MM.1S (cell line): ENCODE measurements around the gene TSC2.

Experiments used
- DNase-seq: peaks from one replicate; pipeline ENCODE4 v3.0.0-alpha.2; 2015
- H2AFZ ChIP-seq: fragments of 300-600 bp; sonication (generic); 2 replicates; pipeline ENCODE4 v1.6.0; 2016; ENCODE audit warnings: antibody characterized with exemption, low read length
- H3F3A ChIP-seq: fragments of 300-600 bp; sonication (generic); 2 replicates; pipeline ENCODE4 v1.6.1; 2016; ENCODE audit warnings: mild to moderate bottlenecking, antibody characterized with exemption, low read length, moderate library complexity, mixed read lengths; ENCODE audit not compliant: insufficient read depth
- H3K27ac ChIP-seq: fragments of 300-600 bp; sonication (generic); 2 replicates; pipeline ENCODE4 v1.5.1; 2016; ENCODE audit warnings: mild to moderate bottlenecking, low read length
- H3K27me3 ChIP-seq: fragments of 300-600 bp; sonication (generic); replicated peaks from 2 replicates; pipeline ENCODE4 v1.6.0; 2016; ENCODE audit warnings: low read length; ENCODE audit not compliant: insufficient read depth
- H3K36me3 ChIP-seq: fragments of 300-600 bp; sonication (generic); replicated peaks from 2 replicates; pipeline ENCODE4 v1.6.1; 2016; ENCODE audit warnings: mild to moderate bottlenecking, low read length, mixed read lengths; ENCODE audit not compliant: insufficient read depth
- H3K4me1 ChIP-seq: fragments of 300-600 bp; sonication (generic); 2 replicates; pipeline ENCODE4 v1.6.1; 2016; ENCODE audit warnings: low read length, mixed read lengths
- H3K4me2 ChIP-seq: fragments of 300-600 bp; sonication (generic); 2 replicates; pipeline ENCODE4 v1.6.0; 2016; ENCODE audit warnings: low read depth, low read length
- H3K4me3 ChIP-seq: fragments of 300-600 bp; sonication (generic); 2 replicates; pipeline ENCODE4 v1.5.1; 2016; ENCODE audit warnings: low read length, mixed read lengths
- H3K79me2 ChIP-seq: fragments of 300-600 bp; sonication (generic); 2 replicates; pipeline ENCODE4 v1.6.1; 2016; ENCODE audit warnings: mixed run types, low read length, mixed read lengths
- H3K9ac ChIP-seq: fragments of 300-600 bp; sonication (generic); 2 replicates; pipeline ENCODE4 v1.6.1; 2016; ENCODE audit warnings: low read length, mixed read lengths
- H3K9me2 ChIP-seq: fragments of 300-600 bp; sonication (generic); replicated peaks from 2 replicates; pipeline ENCODE4 v1.6.1; 2016; ENCODE audit warnings: mild to moderate bottlenecking, low read length, mixed read lengths; ENCODE audit not compliant: insufficient read depth
- H3K9me3 ChIP-seq: fragments of 300-600 bp; sonication (generic); replicated peaks from 2 replicates; pipeline ENCODE4 v1.6.1; 2016; ENCODE audit warnings: mild to moderate bottlenecking, low read length, mixed read lengths; ENCODE audit not compliant: insufficient read depth
- H4K20me1 ChIP-seq: fragments of 300-600 bp; sonication (generic); 2 replicates; pipeline ENCODE4 v1.6.1; 2016; ENCODE audit warnings: mild to moderate bottlenecking, low read length, moderate library complexity, mixed read lengths; ENCODE audit not compliant: insufficient read depth
- CTCF ChIP-seq: fragments of 300-600 bp; sonication (generic); IDR thresholded peaks from 2 replicates; pipeline ENCODE4 v1.5.1; 2016; ENCODE audit warnings: antibody characterized with exemption, low read length, mixed read lengths
- EZH2 ChIP-seq: fragments of 300-600 bp; sonication (generic); optimal IDR thresholded peaks from 2 replicates; pipeline ENCODE3; 2017; ENCODE audit warnings: low read depth, mild to moderate bottlenecking, antibody characterized with exemption, low read length, mixed read lengths
- EZH2phosphoT487 ChIP-seq: fragments of 300-600 bp; sonication (generic); IDR thresholded peaks from 2 replicates; pipeline ENCODE4 v1.6.1; 2018; ENCODE audit warnings: antibody characterized with exemption, low read length

The TSC2 gene

GRCh38 chr16:2045965-2046892 lies 1.6 kb upstream of the TSC2 start:
- Histone ChIP-seq H3K9me2 (no peaks in the 10 kb centered on the region), H3K4me1 (peaks cover 4% of the 10 kb centered on the region), H4K20me1 (no peaks in the 10 kb centered on the region), H3K9me3 (no peaks in the 10 kb centered on the region), H3K79me2 (peaks cover 25% of the 10 kb centered on the region), H3K27me3 (no peaks in the 10 kb centered on the region), H3K4me3 (no peak overlapping the region), H3K9ac (no peak overlapping the region), H3K36me3 (no peaks in the 10 kb centered on the region), H2AFZ (no peak overlapping the region), H3K27ac (no peak overlapping the region), H3K4me2 (peak overlapping the region; percentile 88; the same call in 1 of the 2 replicates), H3F3A (no peaks in the 10 kb centered on the region)
- DNase-seq, result no peak
- TF ChIP-seq EZH2 (no peak), CTCF (no peak), EZH2phosphoT487 (no peak)

- Histone ChIP-seq H3K27me3 (no peaks in the 10 kb centered on the region), H3K27ac (no peak overlapping the region), H2AFZ (peak overlapping the region; percentile 88), H3K9me3 (no peaks in the 10 kb centered on the region), H3K4me2 (peak overlapping the region; percentile 88), H3K36me3 (no peaks in the 10 kb centered on the region), H4K20me1 (no peaks in the 10 kb centered on the region), H3F3A (no peaks in the 10 kb centered on the region), H3K9me2 (no peaks in the 10 kb centered on the region), H3K79me2 (peaks cover 25% of the 10 kb centered on the region), H3K9ac (peak overlapping the region; percentile 65; the same call in 1 of the 2 replicates), H3K4me3 (peak overlapping the region; percentile 89), H3K4me1 (peaks cover 4% of the 10 kb centered on the region)
- DNase-seq, result no peak
- no peak for TF ChIP-seq EZH2
- no peak for TF ChIP-seq CTCF
- TF ChIP-seq EZH2phosphoT487, result no peak
Measured at GRCh38 chr16:2046893-2047329, 874 bp upstream of the TSC2 start.

- H4K20me1 ChIP-seq, result no peaks in the 10 kb centered on the region
- H3K9me3 ChIP-seq, result no peaks in the 10 kb centered on the region
- H3K9me2 ChIP-seq, result no peaks in the 10 kb centered on the region
- peak overlapping the region; percentile 89 for H3K4me3 ChIP-seq
- TF ChIP-seq CTCF (no peak), EZH2phosphoT487 (no peak), EZH2 (no peak)
- H3K4me1 ChIP-seq, result peaks cover 4% of the 10 kb centered on the region
- no peaks in the 10 kb centered on the region for H3K27me3 ChIP-seq
- peak; percentile 21 for DNase-seq
- H2AFZ ChIP-seq, result peak overlapping the region; percentile 91
- H3K79me2 ChIP-seq, result peaks cover 25% of the 10 kb centered on the region
- H3F3A ChIP-seq, result no peaks in the 10 kb centered on the region
- H3K9ac ChIP-seq, result peak overlapping the region; percentile 65; the same call in 1 of the 2 replicates
- peak overlapping the region; percentile 93 for H3K4me2 ChIP-seq
- no peaks in the 10 kb centered on the region for H3K36me3 ChIP-seq
- H3K27ac ChIP-seq, result no peak overlapping the region
Measured at GRCh38 chr16:2048116-2048543, 345 bp downstream of the TSC2 start.
